Measurements from ENCODE around the gene DMRTC2.
"Not testable (repeated sequence)": the region's sequence is repeated elsewhere in the genome, so short reads cannot be mapped to it uniquely, and the experiment has no call there.

Gene DMRTC2

DNA sequence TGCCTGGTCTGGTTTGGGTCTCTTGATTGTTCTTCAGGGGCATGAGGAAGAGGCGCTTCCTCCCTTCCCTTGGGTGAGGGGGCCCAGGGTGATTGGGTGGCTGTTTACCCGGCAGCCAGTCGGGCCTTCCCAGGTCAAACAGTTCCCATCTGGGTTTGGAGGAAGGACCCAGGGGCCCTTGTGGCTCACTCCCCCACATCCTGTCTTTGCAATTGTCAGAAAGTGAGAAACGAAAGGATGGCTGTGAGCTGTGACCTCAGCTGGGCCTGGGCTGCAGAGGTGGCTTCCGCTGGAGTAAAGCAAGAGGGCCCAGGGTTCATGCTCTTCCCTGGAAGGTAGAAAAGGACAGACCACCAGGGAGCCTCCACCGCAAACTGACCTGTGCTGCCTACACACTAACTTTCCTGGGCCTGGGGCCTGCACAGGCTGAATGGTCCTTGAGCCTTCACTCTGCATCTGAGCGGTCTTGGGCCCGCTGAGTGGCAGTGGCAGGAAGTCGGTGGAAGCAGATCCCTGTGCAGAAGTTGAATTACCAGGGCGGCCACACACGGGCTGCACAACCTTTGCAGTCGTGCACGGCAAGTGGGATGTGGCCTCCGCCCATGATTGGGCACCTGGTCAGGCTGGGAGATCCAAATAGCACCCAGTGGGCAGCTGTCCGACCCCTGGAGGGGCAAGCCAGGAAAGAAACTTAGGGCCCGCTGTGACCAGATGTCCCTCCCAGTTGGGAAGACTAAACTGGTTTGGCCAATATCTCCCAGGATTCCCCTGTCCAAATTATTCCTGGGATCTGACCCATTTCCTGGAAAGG lies 26.9 kb downstream of the DMRTC2 start:
- DNase-seq (ENCODE audit: low spot score): no peak

DNA sequence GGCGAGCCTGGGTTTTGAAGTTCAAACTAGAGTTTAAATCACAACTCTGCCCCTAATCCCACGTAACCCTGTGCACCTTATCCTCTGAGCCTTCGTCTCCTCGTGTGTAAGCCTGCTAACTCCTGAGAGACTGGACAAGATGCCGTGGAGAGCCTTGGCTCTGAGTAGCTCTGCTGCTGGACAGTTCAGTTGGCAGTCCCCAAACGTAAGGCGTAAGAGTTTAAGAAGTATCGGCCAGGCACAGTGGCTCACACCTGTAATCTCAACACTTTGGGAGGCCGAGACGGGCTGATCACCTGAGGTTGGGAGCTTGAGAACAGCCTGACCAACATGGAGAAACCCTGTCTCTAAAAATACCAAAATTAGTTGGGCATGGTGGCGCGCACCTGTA lies 27.5 kb downstream of the DMRTC2 start:
- DNase-seq (ENCODE audit: low spot score): no peak

DNA sequence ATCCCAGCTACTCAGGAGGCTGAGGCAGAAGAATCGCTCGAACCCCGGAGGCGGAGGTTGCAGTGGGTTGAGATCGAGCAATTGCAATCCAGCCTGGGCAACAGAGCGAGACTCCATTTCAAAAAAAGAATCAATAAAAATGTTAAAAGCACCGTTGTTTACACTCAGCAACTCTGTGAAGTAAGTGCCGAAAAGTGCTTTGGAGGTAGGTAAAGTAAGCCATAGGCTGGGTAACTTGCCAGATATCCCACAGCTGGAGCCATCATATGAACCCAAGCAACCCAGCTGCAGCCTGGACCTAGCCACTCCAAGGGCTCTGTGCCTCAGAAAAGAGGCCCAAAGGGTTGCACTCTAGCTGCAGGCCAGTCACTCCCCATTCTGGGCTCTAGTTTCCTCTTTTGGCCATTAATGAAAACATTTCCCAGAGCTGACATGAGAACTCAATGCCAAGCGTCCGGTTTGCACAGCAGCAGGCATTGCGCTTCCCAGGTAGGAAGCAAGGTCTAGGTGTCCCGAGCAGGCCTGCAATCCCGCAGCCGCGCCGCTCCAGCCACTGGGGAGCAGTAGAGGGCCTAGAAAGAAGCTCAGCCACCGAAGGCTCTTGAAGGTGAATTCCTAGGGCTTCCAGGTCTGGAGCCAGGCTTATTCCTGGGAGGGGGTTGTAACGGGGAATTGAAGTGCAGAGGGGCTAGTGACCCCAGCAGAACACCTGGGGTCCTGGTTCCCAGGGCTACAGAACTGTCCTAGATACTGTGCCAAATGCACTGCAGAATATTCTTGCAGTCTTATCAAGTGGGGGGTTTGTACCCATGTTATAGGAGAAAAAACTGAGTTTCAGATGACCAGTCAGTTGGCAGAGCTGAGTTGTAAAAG lies 28.2 kb downstream of the DMRTC2 start:
- peak; percentile 70 for DNase-seq (ENCODE audit: low spot score)

DNA sequence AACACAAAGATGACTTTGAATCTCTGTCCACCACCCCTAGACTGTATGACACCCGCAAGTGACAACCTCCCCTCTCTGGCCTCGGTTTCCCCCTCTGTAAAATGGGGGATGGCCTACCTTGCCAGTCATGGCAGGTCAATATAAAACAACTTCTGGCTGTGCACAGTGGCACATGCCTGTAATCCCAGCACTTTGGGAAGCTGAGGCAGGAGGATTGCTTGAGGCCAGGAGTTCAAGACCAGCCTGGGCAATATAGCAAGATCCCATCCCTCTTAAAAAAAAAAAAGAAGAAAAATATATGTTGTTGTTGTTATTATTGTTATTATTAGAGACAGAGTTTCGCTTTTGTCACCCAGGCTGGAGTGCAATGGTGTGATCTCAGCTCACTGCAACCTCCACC lies 31.1 kb downstream of the DMRTC2 start:
- DNase-seq (ENCODE audit: low spot score): not testable (repeated sequence)

DNA sequence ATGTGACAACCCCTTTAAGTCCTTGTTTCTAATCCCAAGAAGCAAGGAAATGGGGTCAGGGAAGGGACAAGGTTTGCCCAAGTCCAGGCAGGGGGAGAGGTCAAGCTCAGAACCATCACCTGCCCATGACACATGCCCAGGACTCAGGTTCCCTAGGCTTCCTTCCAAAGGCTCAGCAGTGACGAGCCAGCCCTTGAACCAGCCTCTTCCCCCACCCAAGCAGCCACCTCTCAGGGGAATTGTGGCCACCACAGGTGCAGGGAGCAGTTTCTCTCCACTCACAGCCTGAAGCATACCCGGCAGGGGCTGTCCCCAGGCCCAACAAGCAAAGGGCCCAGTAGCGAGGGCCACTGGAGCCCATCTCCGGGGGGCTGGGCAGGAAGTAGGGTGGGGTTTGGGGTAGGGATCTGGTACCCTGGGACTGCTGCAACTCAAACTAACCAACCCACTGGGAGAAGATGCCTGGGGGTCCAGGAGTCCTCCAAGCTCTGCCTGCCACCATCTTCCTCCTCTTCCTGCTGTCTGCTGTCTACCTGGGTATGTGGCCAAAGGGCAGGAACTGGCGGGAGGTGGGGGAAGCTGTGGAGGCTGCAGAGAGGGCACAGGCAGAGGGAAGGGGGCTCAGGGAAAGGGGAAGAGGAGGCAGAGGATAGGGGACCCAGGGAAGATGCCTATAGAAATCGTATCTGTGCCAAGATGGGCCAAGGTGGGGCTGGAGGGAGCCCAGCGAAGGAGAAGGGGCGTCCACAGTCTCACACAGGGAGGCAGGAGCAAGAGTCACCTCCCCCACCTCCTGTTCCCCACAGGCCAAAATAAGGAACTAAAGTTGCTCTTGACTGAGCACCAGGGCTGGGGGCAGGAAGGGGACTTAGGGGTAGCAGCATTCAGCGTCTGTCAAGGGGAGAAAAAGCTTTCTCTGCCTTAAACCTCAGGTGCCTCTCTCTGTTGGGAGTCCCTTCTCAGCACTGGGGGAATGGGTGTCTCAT lies 32.3 kb downstream of the DMRTC2 start, which contains the start of gene CD79A:
TSS of gene CD79A (plus strand) at position 433 of the 986 bp plus-strand sequence. CDS start at position 459, 26 bp downstream.
- DNase-seq (ENCODE audit: low spot score): no peak

DNA sequence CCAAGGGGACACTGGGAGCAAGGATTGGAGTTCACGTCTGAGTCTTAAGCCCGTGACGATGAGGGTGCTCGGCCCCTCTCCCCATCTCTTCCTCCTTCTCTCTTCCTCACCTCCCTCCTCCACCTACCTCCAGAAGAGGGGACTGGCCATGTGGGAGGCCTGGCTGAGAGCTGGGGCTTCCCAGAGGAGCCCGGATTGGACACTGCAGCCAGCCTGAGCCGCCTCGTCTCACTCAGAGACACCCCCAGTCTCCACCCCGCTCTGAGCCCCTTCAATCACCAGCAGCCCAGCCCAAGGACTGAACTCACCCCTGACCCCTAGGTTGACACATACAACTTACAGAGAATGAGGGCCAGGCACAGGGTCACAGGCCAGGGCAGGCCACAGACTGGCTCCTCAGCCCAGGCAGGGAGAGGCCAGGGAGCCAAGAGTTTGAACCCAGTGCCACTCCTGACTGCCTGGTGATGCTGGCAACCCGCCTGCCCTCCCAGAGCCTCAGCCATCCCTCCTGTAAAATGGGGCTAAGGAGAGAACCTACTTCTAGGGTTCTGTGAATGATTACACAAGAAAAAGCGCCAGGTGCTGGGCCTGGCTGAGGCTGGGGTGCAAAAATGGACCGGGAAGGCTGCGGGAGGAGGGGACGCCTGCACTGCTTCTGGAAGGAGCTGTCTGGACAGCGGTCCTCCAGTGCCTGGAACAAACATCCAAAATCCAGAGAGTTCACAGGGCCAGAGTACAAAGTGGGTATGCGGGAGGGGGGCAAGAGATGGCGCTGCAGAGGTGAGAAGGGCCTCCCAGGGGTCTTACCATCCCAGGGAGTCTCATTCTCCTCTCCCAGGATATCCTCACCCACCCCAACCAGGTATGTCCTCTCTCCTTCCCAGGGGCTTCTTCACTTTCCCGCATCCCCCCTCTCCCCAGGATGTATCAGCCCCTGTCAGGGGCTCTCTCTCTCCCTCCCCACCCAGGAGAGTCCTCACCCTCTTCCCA lies 33.4 kb downstream of the DMRTC2 start:
- DNase-seq (ENCODE audit: low spot score): no peak

DNA sequence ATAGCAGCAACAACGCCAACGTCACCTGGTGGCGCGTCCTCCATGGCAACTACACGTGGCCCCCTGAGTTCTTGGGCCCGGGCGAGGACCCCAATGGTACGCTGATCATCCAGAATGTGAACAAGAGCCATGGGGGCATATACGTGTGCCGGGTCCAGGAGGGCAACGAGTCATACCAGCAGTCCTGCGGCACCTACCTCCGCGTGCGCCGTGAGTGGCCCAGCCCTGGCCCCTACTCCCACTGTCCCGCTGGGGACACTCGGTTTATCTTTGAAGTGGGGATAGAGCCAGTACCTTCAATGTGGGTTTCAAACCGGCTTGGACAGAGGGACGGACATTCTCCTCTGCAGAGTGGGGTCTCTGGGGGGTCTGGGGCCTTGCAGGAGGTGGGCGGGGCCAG lies 34.2 kb downstream of the DMRTC2 start:
- DNase-seq (ENCODE audit: low spot score): no peak

DNA sequence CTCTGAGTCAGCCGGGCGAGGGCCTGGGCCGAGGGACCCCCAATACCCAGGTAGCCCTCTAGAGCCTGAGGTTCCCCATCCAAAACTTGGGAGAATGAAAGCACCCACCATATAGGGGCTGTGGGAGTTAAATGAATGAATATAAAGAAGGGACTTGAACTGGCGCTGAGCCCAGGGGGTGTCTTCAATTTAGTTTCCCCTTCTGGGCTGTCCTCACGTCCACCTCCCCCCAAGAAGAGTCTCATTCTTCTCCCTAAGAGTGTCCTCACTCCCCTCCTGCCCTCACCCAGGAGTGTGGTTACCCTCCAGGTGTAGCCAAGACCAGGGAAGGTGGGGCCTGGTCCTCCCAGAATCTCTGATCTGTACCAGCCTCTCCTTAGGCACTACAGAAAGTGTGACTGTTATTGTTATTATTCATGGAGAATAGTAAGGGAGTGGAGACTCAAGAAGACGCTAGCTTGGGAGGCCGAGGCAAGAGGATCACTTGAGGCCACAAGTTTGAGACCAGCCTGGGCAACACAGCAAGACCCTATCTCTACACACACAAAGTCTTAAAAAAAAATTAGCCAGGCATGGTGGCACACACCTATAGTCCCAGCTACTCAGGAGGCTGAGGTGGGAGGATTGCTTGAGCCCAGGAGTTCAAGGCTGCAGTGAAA lies 35.0 kb downstream of the DMRTC2 start:
- no peak for DNase-seq (ENCODE audit: low spot score)

DNA sequence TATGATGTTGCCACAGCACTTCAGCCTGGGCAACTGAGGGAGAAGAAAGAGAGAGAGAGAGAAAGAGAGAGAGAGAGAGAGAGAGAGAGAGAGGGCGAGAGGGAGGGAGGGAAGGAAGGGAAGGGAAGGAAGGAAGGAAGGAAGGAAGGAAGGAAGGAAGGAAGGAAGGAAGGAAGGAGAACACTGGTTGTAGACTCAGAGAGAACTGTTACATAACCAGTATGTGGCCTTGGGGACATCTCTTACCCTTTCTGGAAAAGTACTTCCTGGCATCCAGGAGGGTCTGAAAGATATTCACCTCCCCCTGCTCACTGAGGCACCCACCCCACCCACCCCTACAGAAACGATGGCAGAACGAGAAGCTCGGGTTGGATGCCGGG lies 35.5 kb downstream of the DMRTC2 start:
- no peak for DNase-seq (ENCODE audit: low spot score)

DNA sequence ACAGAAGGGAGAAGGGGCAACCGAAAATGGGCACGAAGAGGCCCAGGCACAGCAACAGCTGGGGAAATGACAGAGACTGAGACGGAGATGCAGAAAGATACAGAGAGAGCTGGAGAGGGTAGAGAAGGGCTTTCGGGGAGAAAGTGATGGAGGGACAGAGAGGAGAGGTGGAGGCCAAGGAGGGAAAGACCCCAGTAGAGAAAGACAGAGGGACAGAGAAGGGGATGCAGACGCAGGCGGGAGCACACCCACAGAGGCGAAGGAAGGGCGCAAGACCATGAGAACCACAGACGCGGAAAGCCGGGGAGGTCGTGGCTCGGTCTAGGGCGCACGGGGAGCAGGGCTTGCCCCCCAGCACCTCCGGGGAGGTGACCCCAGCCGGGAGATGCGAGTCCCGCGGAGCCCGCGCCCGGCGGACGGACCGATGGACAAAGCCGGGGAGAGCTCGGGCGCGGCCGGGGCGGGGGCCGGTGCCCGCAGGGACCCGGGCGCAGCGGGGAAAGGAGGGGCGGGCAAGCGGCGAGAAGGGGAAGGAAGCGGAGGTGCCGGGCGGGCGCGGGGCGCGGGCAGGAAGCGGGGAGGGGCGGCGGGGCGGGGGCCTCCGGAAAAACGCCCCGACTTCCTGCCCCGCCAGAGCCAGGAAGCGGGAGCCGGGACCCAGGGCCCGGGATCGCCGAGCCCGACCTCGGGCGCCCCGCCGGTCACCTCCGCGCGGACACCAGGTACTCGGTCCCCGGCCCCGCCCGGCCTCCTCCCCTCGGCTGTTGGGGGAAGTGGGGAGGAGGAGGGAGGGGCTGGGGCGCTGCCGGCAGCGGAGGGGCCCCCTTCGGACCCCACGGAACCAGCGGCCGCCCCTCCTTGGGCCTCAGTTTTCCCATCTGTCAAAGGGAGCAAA lies 38.0 kb downstream of the DMRTC2 start, which contains the start of gene ARHGEF1:
TSS of gene ARHGEF1 (plus strand) at position 617 of the 895 bp plus-strand sequence. CDS start 4,899 bp downstream, outside the sequence.
- DNase-seq (ENCODE audit: low spot score): no peak

DNA sequence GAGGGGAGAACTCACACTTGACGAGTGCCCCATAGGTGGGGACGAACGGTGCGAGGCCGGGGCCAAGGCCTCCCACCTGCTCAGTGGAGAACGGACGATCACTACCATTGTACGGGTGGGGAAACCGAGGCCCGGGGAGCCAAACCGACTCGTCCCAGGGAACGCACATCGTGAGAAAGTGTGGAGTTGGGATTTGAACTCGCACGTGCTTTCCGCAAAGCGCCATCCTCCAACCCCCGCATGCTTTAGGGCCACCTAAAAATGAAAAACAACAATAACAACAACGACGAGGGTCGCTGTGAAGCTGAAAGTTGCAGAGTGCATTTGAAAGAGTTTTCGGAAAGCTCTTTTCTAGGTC lies 38.6 kb downstream of the DMRTC2 start:
- no peak for DNase-seq (ENCODE audit: low spot score)

DNA sequence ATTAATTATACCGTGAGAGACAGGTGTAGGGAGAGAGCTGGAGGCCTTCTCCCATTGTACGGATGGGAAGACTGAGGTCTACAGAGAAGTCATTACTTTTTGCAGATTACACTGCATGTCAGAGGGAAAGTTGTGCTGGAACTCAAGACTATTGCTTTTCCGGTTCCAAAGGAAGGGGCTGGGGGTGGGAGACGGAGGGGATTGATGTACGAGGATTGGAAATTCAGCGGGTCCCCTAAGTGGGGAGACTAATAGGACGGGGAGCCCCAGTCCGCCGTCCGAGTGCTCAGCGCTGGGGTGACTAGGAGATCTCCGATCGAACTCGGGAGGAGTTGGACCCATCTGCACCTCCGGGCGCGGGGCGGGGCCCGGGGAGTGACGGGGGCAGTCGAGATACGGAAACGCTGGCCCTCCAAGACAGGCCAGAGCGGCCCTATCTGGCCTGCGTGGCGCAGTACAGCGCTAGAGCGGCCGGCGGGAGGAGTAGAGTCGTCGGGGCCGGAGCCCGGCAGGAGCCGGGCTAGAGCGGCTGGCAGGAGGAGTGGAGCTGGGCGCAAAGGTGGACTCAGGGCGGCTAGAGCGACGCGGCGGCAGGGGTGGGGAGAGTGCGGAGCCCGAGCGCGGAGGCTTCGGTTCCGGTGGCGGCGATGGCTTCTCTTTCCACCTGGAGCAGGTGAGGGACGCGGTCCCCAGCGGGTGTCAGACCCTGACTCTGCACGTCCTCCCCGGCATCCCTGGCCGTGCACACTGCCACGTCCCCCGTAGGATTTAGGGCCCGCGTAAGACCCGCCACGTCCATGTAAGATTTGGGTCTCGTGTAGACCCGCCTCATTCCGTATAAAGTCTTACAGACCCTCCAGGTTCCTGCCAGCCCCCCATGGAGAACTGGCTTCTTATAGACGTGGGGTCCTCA lies 39.2 kb downstream of the DMRTC2 start:
- DNase-seq (ENCODE audit: low spot score): peak; percentile 94

DNA sequence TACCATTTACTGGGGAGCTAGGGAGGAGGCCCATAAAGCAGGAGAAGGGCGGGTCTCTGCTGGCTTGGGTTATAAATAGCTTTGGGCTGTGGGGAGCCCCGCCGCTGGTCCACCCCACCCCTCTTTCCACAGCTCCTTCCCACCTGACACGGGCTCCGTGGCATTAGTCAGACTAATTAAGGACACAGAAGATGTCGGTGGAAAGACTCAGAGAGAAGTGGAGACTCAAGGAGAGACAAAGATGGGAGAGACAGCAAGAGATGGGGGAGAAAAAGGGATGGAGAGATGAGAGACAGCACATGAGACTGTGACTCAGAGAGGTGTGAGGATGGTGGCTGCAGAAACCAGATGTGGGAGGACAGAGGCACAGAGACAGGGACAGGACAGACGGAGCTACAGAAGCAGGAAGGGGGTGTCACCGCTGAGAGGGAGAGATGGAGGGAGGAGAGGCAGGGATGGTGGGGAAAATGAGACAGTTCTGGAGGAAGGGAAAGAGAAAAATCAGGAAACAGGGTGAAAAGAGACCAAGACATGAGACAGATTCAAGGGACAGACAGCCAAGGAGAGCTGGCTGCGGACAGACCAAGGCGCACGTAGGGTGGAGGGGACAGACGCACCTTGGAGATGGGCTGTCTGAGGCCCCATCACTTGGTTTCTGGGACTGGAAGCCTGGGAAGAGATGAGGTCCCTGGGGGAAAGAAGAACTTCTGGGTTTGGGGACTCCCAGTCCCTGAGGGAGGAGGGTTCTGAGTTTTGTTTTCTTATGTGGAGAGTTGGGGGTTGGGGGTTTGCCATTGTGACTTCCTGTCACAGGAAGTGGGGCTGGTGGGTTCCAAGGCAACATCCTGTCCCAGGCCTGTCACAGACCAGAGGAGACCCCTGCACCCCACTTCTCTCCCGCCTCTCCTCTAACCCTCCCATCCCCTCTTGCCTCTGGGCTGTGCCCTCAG lies 42.2 kb downstream of the DMRTC2 start:
- DNase-seq (ENCODE audit: low spot score): no peak

DNA sequence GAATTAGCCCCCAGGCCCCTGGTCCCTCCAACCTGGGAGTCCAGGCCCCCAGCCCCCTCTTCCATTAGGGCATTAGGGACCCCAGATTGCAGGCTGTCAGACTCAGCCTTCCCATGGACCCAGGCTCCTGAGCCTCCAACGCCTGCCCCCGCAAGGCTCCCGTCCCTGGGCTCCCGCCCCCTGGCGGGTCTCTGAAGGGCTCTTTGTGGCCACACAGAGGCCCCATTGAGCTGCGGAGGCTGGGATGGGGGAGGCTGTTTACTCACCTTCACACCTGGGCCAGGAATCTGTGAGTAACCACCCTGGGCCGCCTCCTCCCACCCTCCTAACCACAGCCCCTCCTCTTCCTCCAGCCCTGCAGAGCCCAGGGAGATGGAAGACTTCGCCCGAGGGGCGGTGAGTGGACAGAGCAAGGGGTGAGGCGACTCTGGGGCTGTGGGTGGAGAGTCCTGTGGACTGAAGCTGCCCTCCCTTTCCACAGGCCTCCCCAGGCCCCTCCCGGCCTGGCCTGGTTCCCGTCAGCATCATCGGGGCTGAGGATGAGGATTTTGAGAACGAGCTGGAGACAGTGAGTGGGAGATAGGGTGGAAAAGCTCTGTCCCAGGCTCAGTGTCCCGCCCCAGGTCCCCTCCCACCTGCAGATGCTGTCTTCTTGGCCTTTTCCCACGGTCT lies 43.0 kb downstream of the DMRTC2 start:
- no peak for DNase-seq (ENCODE audit: low spot score)

DNA sequence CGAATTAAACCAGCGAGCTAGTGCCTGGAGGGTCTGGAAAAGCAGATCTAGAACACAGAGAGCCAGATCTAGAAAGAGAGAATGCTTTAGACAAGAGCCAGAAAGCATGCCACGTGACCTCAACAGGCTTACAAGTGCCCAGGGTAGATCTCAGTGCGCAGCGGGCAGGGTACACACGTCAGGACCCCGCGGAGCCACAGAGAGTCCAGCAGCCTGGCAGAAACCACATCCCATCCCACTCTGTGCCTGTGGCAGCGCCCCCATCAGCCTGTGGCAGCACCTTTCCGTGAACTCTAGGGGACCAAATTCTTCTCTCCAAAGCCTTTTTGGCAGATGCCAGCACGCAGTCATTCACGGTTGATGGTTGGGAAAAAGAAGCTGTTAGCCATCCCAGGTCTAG lies 44.1 kb downstream of the DMRTC2 start:
- no peak for DNase-seq (ENCODE audit: low spot score)

DNA sequence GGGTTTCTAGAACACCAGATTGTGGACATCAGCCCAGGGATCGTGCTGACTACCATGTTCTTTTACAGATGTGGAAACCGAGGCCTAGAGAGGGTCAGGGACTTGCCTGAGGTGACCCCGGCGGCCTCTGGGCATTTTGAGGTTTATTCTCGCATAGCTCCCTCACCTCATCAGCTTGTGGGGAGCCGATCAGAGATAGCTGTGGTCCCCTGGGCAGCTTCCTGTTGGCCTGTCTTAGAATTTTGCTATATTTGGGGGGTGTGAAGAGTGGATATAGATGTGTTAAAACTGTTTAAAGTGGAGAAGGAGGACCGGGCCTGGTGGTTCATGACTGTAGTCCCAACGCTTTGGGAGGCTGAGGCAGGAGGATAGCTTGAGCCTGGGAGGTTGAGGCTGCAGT lies 45.1 kb downstream of the DMRTC2 start:
- no peak for DNase-seq (ENCODE audit: low spot score)

Measured in SK-N-DZ (cell line).